Neural cell (in vitro differentiated cells): ENCODE data around the gene PRKCE. TPM values are rescaled to one million over a fixed set of nuclear protein-coding genes. Genes with fewer than 3 reads are reported as not detected.

Experiments
- H2AFZ ChIP-seq: fragments of 200-600, 300-800 bp; sonication (generic), shearing (Covaris generic); 2 replicates; pipeline ENCODE4 v1.6.0; 2014; ENCODE audit warnings: low read depth, mild to moderate bottlenecking, antibody characterized with exemption, low read length, moderate library complexity
- H3F3A ChIP-seq: fragments of 200-600 bp; shearing (Covaris generic); 2 replicates; pipeline ENCODE4 v1.6.1; 2016; ENCODE audit warnings: mild to moderate bottlenecking, moderate library complexity, mixed read lengths, antibody characterized with exemption, low read length; ENCODE audit not compliant: insufficient read depth, poor library complexity, severe bottlenecking
- H3K27ac ChIP-seq: fragments of 200-600, 300-800 bp; sonication (generic), shearing (Covaris generic); 2 replicates; pipeline ENCODE4 v1.5.1; 2014; ENCODE audit warnings: mild to moderate bottlenecking, low read length, moderate library complexity
- H3K27me3 ChIP-seq: fragments of 300-800, 200-600 bp; sonication (generic), shearing (Covaris generic); 2 replicates; pipeline ENCODE4 v1.6.0; 2014; ENCODE audit warnings: mild to moderate bottlenecking, low read depth, low read length, moderate library complexity; ENCODE audit not compliant: insufficient read depth
- H3K36me3 ChIP-seq: fragments of 300-800, 200-600 bp; sonication (generic), shearing (Covaris generic); 2 replicates; pipeline ENCODE4 v1.5.1; 2014; ENCODE audit warnings: mild to moderate bottlenecking, antibody characterized with exemption, low read length, moderate library complexity; ENCODE audit not compliant: insufficient read depth
- H3K4me2 ChIP-seq: fragments of 300-800, 200-600 bp; sonication (generic), shearing (Covaris generic); 2 replicates; pipeline ENCODE4 v1.6.0; 2014; ENCODE audit warnings: mild to moderate bottlenecking, low read length
- H3K4me3 ChIP-seq: fragments of 300-800, 200-600 bp; sonication (generic), shearing (Covaris generic); 2 replicates; pipeline ENCODE4 v1.5.1; 2014; ENCODE audit warnings: mild to moderate bottlenecking, low read length, moderate library complexity
- H3K79me2 ChIP-seq: fragments of 200-600 bp; shearing (Covaris generic); replicated peaks from 2 replicates; pipeline ENCODE4 v1.6.0; 2014; ENCODE audit warnings: mild to moderate bottlenecking, low read length, moderate library complexity; ENCODE audit not compliant: insufficient read depth
- H3K9ac ChIP-seq: fragments of 300-800, 200-600 bp; sonication (generic), shearing (Covaris generic); 2 replicates; pipeline ENCODE4 v1.6.1; 2016; ENCODE audit warnings: mild to moderate bottlenecking, low read length, mixed read lengths
- H3K9me2 ChIP-seq: fragments of 200-600 bp; shearing (Covaris generic); 2 replicates; pipeline ENCODE4 v1.6.1; 2016; ENCODE audit warnings: mild to moderate bottlenecking, low read length, mixed read lengths; ENCODE audit not compliant: insufficient read depth
- H3K9me3 ChIP-seq: fragments of 200-600, 300-800 bp; sonication (generic), shearing (Covaris generic); 2 replicates; pipeline ENCODE4 v1.6.1; 2016; ENCODE audit warnings: mild to moderate bottlenecking, mixed run types, low read length, moderate library complexity, mixed read lengths
- H4K20me1 ChIP-seq: fragments of 200-600 bp; shearing (Covaris generic); 2 replicates; pipeline ENCODE4 v1.6.1; 2016; ENCODE audit warnings: mild to moderate bottlenecking, mixed run types; ENCODE audit not compliant: insufficient read depth
- CTCF ChIP-seq: fragments of 450-650 bp; IDR thresholded peaks from 2 replicates; pipeline ENCODE4 v1.5.1; 2014; ENCODE audit warnings: antibody characterized with exemption, mild to moderate bottlenecking, moderate library complexity; ENCODE audit not compliant: poor library complexity, severe bottlenecking
- EP300 ChIP-seq: fragments of 450-650 bp; conservative IDR thresholded peaks from 2 replicates; pipeline ENCODE4 v1.6.1; 2014; ENCODE audit warnings: antibody characterized with exemption, mild to moderate bottlenecking, moderate library complexity; ENCODE audit not compliant: poor library complexity, severe bottlenecking
- EZH2 ChIP-seq: fragments of 200-600, 300-800 bp; shearing (Covaris generic), sonication (generic); IDR thresholded peaks from 2 replicates; pipeline ENCODE4 v1.6.1; 2014; ENCODE audit warnings: antibody characterized with exemption, low read length, borderline replicate concordance, mild to moderate bottlenecking; ENCODE audit not compliant: insufficient read depth, poor library complexity, severe bottlenecking
- MXI1 ChIP-seq: fragments of 450-650 bp; conservative IDR thresholded peaks from 2 replicates; pipeline ENCODE4 v1.6.1; 2014; ENCODE audit warnings: antibody characterized with exemption, mild to moderate bottlenecking; ENCODE audit not compliant: poor library complexity, severe bottlenecking
- POLR2AphosphoS5 ChIP-seq: IDR thresholded peaks from 2 replicates; pipeline ENCODE4 v1.6.1; 2012
- RAD21 ChIP-seq: fragments of 450-650 bp; conservative IDR thresholded peaks from 2 replicates; pipeline ENCODE4 v1.6.1; 2014; ENCODE audit warnings: antibody characterized with exemption, mild to moderate bottlenecking, moderate library complexity
- SMC3 ChIP-seq: fragments of 450-650 bp; conservative IDR thresholded peaks from 2 replicates; pipeline ENCODE4 v1.6.1; 2014; ENCODE audit warnings: antibody characterized with exemption, mild to moderate bottlenecking, moderate library complexity; ENCODE audit not compliant: poor library complexity
- TAF1 ChIP-seq: IDR thresholded peaks from 2 replicates; pipeline ENCODE4 v1.6.1; 2012; ENCODE audit warnings: low read depth
- polyA plus RNA-seq: library from polyadenylated mRNA; depleted of rRNA; stranded (reverse); fragments of >200 nt; gene quantifications from 2 replicates; pipeline ENCODE4 v1.2.3, GENCODE V29; 2014
- TF ChIP-seq, protein P1 (sequence below): IDR thresholded peaks from 2 replicates; pipeline ENCODE4 v1.6.1; 2012; ENCODE audit warnings: borderline replicate concordance

PRKCE gene
- polyA plus RNA-seq, 1 donor from 2014 or later, result 5.4 TPM

DNA sequence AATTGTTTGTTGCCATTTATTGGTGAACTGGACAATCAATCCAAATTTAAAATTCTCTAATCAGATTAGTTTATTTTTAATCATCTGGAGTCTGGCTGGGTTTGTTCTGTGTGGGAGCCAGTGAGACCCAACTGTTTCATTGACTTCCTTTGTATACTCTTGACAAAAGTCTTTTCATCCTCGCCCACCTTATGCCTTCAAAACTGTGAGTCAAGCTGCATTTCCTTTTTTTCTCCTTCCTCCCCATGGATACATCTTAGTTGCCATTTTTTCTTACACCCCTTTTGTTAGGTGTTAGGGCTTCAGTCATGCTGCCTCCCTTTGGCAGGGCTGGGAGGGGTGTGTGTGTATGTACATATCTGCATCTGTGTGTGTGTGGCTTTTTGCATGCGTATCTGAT, 117.6 kb downstream of the PRKCE start:
- Histone ChIP-seq H3K9me3 (no peaks in the 10 kb centered on the region), H3K9me2 (no peaks in the 10 kb centered on the region)
- TF ChIP-seq EP300, result no peak
- no peak for TF ChIP-seq TAF1
- no peak for TF ChIP-seq POLR2AphosphoS5
- TF ChIP-seq, protein P1, sequence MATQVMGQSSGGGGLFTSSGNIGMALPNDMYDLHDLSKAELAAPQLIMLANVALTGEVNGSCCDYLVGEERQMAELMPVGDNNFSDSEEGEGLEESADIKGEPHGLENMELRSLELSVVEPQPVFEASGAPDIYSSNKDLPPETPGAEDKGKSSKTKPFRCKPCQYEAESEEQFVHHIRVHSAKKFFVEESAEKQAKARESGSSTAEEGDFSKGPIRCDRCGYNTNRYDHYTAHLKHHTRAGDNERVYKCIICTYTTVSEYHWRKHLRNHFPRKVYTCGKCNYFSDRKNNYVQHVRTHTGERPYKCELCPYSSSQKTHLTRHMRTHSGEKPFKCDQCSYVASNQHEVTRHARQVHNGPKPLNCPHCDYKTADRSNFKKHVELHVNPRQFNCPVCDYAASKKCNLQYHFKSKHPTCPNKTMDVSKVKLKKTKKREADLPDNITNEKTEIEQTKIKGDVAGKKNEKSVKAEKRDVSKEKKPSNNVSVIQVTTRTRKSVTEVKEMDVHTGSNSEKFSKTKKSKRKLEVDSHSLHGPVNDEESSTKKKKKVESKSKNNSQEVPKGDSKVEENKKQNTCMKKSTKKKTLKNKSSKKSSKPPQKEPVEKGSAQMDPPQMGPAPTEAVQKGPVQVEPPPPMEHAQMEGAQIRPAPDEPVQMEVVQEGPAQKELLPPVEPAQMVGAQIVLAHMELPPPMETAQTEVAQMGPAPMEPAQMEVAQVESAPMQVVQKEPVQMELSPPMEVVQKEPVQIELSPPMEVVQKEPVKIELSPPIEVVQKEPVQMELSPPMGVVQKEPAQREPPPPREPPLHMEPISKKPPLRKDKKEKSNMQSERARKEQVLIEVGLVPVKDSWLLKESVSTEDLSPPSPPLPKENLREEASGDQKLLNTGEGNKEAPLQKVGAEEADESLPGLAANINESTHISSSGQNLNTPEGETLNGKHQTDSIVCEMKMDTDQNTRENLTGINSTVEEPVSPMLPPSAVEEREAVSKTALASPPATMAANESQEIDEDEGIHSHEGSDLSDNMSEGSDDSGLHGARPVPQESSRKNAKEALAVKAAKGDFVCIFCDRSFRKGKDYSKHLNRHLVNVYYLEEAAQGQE, result no peak
- no peak for TF ChIP-seq SMC3
- TF ChIP-seq EZH2, result no peak
- no peak for TF ChIP-seq CTCF
- TF ChIP-seq RAD21, result no peak
- no peak for TF ChIP-seq MXI1

DNA sequence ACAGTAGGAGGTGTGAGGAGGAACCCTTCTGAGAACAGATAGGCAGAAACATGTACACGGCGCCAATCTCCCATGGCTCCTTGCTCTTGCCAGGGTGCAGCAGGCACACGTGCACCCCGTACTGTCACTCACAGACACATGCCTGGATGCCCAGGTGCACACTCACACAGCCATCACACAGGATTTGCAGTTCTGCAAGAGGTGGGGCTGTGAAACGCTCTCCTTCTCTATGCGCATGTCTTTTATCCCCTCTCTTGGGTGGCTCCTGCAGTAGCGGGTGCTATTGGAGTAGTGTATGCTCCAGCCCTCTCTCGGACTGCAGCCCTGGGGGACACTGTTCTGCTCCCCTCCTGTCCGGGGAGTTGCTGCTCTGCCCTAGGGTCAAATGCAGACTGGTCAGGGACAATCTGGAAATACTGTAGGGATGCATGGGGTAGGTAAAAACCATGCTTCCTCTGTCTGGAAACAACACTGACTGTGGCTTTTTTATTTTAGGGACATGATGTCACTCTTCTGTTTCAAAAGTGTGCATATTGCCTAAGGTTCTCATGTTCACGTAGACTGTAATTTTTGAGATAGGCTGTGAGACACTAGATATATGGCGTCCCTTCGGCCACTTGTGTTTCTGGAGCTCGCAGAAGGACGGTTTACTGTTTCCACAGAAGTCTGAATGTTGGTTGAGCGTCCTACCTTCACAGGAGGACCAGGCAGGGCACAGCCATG, 118.5 kb downstream of the PRKCE start:
- Histone ChIP-seq H4K20me1 (no peaks in the 10 kb centered on the region), H3K9me3 (no peaks in the 10 kb centered on the region), H3K9ac (no peak overlapping the region), H3K27ac (no peak overlapping the region), H3K9me2 (no peaks in the 10 kb centered on the region), H3K27me3 (no peaks in the 10 kb centered on the region), H3K4me2 (no peak overlapping the region), H3K4me3 (no peak overlapping the region), H3F3A (no peaks in the 10 kb centered on the region), H2AFZ (no peak overlapping the region), H3K79me2 (no peaks in the 10 kb centered on the region), H3K36me3 (no peaks in the 10 kb centered on the region)
- TF ChIP-seq MXI1, result no peak

More for the DNA sequence above, 117.6 kb downstream of the PRKCE start:
- Histone ChIP-seq H3K9ac (no peak overlapping the region), H3K27me3 (no peaks in the 10 kb centered on the region), H3K79me2 (no peaks in the 10 kb centered on the region), H3K4me2 (no peak overlapping the region), H3K4me3 (no peak overlapping the region), H2AFZ (no peak overlapping the region), H3K27ac (no peak overlapping the region), H3F3A (no peaks in the 10 kb centered on the region), H4K20me1 (no peaks in the 10 kb centered on the region), H3K36me3 (no peaks in the 10 kb centered on the region)

- Histone ChIP-seq H3K36me3 (no peaks in the 10 kb centered on the region), H3K27me3 (no peaks in the 10 kb centered on the region), H3K4me2 (no peak overlapping the region), H2AFZ (peak overlapping the region; percentile 13), H3K27ac (no peak overlapping the region), H4K20me1 (no peaks in the 10 kb centered on the region), H3F3A (no peaks in the 10 kb centered on the region), H3K9me3 (no peaks in the 10 kb centered on the region), H3K4me3 (no peak overlapping the region), H3K79me2 (no peaks in the 10 kb centered on the region), H3K9me2 (no peaks in the 10 kb centered on the region), H3K9ac (no peak overlapping the region)
- TF ChIP-seq MXI1 (no peak), EP300 (no peak), CTCF (no peak)
Observed at GRCh38 chr2:45770811-45771210, 119.3 kb downstream of the PRKCE start.
